Liver (tissue), 9 donors: ENCODE data around the gene ZMYND10. TPM values are rescaled to one million over a fixed set of nuclear protein-coding genes. Genes with fewer than 3 reads are reported as not detected.

Experiments
- DNase-seq: peaks from one replicate; pipeline ENCODE4 v3.0.0-alpha.2; 2017; ENCODE audit warnings: low spot score
- H3K27ac ChIP-seq, 2 donors: one replicate each; pipeline ENCODE4 v1.7.0; 2013; ENCODE audit warnings: inconsistent platforms in 2 of 2, low read length in 2 of 2, control low read depth in 1 of 2, low read depth in 1 of 2, mild to moderate bottlenecking in 1 of 2
- H3K27me3 ChIP-seq, 4 donors: one replicate each; pipeline versions ENCODE4 v1.6.1 to v1.7.0; 2013; ENCODE audit warnings: low read length in 3 of 4, inconsistent platforms in 1 of 4, mild to moderate bottlenecking in 1 of 4, moderate library complexity in 1 of 4; ENCODE audit not compliant: control insufficient read depth in 4 of 4, insufficient read depth in 4 of 4
- H3K36me3 ChIP-seq, 4 donors: one replicate each; pipeline versions ENCODE4 v1.6.1 to v1.7.0; 2013; ENCODE audit warnings: low read length in 3 of 4, mild to moderate bottlenecking in 3 of 4, low read depth in 1 of 4, moderate library complexity in 1 of 4; ENCODE audit not compliant: control insufficient read depth in 4 of 4, insufficient read depth in 3 of 4
- H3K4me1 ChIP-seq, 4 donors: one replicate each; pipeline versions ENCODE4 v1.6.1 to v1.7.0; 2013; ENCODE audit warnings: low read length in 3 of 4, mild to moderate bottlenecking in 3 of 4, moderate library complexity in 1 of 4; ENCODE audit not compliant: control insufficient read depth in 4 of 4, insufficient read depth in 4 of 4
- H3K4me3 ChIP-seq, 3 donors: one replicate each; pipeline versions ENCODE4 v1.6.1 to v1.7.0; 2013; ENCODE audit warnings: low read length in 3 of 3, control low read depth in 1 of 3, low read depth in 1 of 3, mild to moderate bottlenecking in 1 of 3
- H3K9ac ChIP-seq, 2 donors: one replicate each; pipeline ENCODE4 v1.7.0; 2013; ENCODE audit warnings: low read length in 2 of 2, mild to moderate bottlenecking in 2 of 2, moderate library complexity in 2 of 2, control low read depth in 1 of 2, low read depth in 1 of 2
- H3K9me3 ChIP-seq, 4 donors: one replicate each; pipeline versions ENCODE4 v1.6.1 to v1.7.0; 2013; ENCODE audit warnings: low read length in 3 of 4; ENCODE audit not compliant: control insufficient read depth in 4 of 4
- EGR1 ChIP-seq, 2 donors: IDR thresholded peaks; 2 replicates each; pipeline ENCODE4 v1.6.1; 2016 to 2018; ENCODE audit warnings: antibody characterized with exemption in 2 of 2, low read depth in 2 of 2
- FOXA1 ChIP-seq: IDR thresholded peaks from 2 replicates; pipeline ENCODE4 v1.6.1; 2016; ENCODE audit warnings: antibody characterized with exemption
- FOXA2 ChIP-seq: IDR thresholded peaks from 2 replicates; pipeline ENCODE4 v1.6.1; 2016; ENCODE audit warnings: antibody characterized with exemption
- GABPA ChIP-seq, 2 donors: IDR thresholded peaks in 1 of 2; conservative IDR thresholded peaks in 1 of 2; 2 replicates each; pipeline ENCODE4 v1.6.1; 2016; ENCODE audit warnings: antibody characterized with exemption in 2 of 2, mild to moderate bottlenecking in 1 of 2, moderate library complexity in 1 of 2
- HNF4A ChIP-seq, 2 donors: conservative IDR thresholded peaks; 2 replicates each; pipeline ENCODE4 v1.6.1; 2016; ENCODE audit warnings: antibody characterized with exemption in 2 of 2, mild to moderate bottlenecking in 2 of 2
- HNF4G ChIP-seq: IDR thresholded peaks from 2 replicates; pipeline ENCODE4 v1.6.1; 2016; ENCODE audit warnings: antibody characterized with exemption
- JUND ChIP-seq, 2 donors: IDR thresholded peaks; 2 replicates each; pipeline ENCODE4 v1.6.1; 2016; ENCODE audit warnings: antibody characterized with exemption in 2 of 2
- NR2F2 ChIP-seq: IDR thresholded peaks from 2 replicates; pipeline ENCODE4 v1.6.1; 2016; ENCODE audit warnings: antibody characterized with exemption
- RAD21 ChIP-seq, 2 donors: IDR thresholded peaks; 2 replicates each; pipeline ENCODE4 v1.6.1; 2016; ENCODE audit warnings: antibody characterized with exemption in 2 of 2, mild to moderate bottlenecking in 2 of 2
- RXRA ChIP-seq, 2 donors: IDR thresholded peaks; 2 replicates each; pipeline ENCODE4 v1.6.1; 2017 to 2018; ENCODE audit warnings: antibody characterized with exemption in 2 of 2, mild to moderate bottlenecking in 1 of 2
- SP1 ChIP-seq: IDR thresholded peaks from 2 replicates; pipeline ENCODE4 v1.6.1; 2018; ENCODE audit warnings: antibody characterized with exemption, mild to moderate bottlenecking
- TAF1 ChIP-seq: conservative IDR thresholded peaks from 2 replicates; pipeline ENCODE4 v1.6.1; 2016; ENCODE audit warnings: antibody characterized with exemption, mild to moderate bottlenecking
- YY1 ChIP-seq: IDR thresholded peaks from 2 replicates; pipeline ENCODE4 v1.6.1; 2016; ENCODE audit warnings: antibody characterized with exemption, mild to moderate bottlenecking
- WGBS: extraction: QIAGEN DNeasy Blood & Tissue Kit; methylation state at CpG from one replicate; pipeline ENCODE4 v1.1.7; 2013; 5-methylcytosine and 5-hydroxymethylcytosine counted together
- polyA plus RNA-seq, 2 donors: library from polyadenylated mRNA; stranded (reverse) in 1 of 2; unstranded in 1 of 2; fragments of 200-250 nt in 1 of 2; fragments of >200 nt in 1 of 2; fragmentation: Nextera tagmentation in 1 of 2; extraction: Ambion mirVana in 1 of 2; gene quantifications; one replicate each; pipeline versions ENCODE4 v1.2.1 to v1.2.3, GENCODE V29; 2013 to 2015
- total RNA-seq, 2 donors: library from RNA; depleted of rRNA; stranded (reverse); fragments of >200 nt; gene quantifications; one replicate each; pipeline ENCODE4 v1.2.3, GENCODE V29; 2014
- TF ChIP-seq, protein P1 (sequence below): fragments of 150-350 bp; IDR thresholded peaks from 2 replicates; pipeline ENCODE4 v1.5.1; 2017; ENCODE audit warnings: improper control_type of control experiment, low read depth, low read length; ENCODE audit not compliant: missing input control
- TF ChIP-seq, protein P2 (sequence below): IDR thresholded peaks from 2 replicates; pipeline ENCODE4 v1.6.1; 2016; ENCODE audit warnings: antibody characterized with exemption
- TF ChIP-seq, protein P3 (sequence below): IDR thresholded peaks from 2 replicates; pipeline ENCODE4 v1.6.1; 2016; ENCODE audit warnings: antibody characterized with exemption
- TF ChIP-seq, protein P4 (sequence below): IDR thresholded peaks from 2 replicates; pipeline ENCODE4 v1.6.1; 2016; ENCODE audit warnings: antibody characterized with exemption, mild to moderate bottlenecking
- TF ChIP-seq, protein P5 (sequence below): IDR thresholded peaks from 2 replicates; pipeline ENCODE4 v1.6.1; 2016; ENCODE audit warnings: antibody characterized with exemption
- donor health status: healthy.
- donor health status: healthy.
- donor health status: healthy.
- donor health status: healthy.
- donor health status: healthy.

The ZMYND10 gene
- total and polyA plus RNA-seq, 4 donors: 0.09 to 0.75 (median 0.27) TPM

DNA sequence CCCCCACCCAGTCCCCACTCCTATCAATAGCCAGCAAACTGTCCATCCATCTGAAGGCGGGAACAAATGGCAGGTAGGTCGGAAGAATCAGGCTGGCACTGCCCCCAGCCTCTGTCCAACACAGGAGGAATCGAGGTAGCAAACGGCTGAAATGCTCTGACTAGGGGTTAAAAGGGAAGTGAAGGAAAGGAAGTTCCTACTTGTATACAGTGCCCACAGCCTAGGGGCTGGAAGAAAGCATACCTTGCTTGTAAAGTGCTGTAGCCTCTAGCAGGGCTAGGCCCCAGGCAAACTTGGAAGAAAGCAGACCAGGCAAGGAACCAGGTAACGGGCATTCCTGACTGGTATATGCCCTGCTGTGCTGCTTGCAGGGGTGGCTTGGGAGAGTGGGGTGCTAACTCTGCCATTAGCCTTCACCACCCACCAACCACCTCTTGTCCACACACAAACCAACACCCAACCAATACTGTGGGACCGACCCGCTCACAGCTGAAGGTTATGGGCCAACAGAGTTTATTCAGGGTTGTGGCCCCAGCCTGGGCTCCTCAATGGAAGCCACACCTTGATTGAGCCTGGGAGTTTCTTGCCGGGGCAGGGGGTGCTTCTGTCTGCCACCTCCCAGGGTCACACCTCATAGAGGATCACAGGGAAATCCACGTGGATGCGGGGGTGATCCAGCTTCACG lies 19.9 kb downstream of the ZMYND10 start:
- Histone ChIP-seq H3K36me3 (peaks cover 0 to 18% (median 7%) of the 10 kb centered on the region in 4 donors), H3K4me1 (peaks cover 6 to 64% (median 45%) of the 10 kb centered on the region in 4 donors), H3K9me3 (no peaks in the 10 kb centered on the region), H3K27ac (no peak overlapping the region), H3K27me3 (no peaks in the 10 kb centered on the region), H3K9ac (no peak overlapping the region), H3K4me3 (no peak overlapping the region)
- 87% methylated on average over 11 of the region's 11 CpGs for WGBS
- TF ChIP-seq, protein P1, sequence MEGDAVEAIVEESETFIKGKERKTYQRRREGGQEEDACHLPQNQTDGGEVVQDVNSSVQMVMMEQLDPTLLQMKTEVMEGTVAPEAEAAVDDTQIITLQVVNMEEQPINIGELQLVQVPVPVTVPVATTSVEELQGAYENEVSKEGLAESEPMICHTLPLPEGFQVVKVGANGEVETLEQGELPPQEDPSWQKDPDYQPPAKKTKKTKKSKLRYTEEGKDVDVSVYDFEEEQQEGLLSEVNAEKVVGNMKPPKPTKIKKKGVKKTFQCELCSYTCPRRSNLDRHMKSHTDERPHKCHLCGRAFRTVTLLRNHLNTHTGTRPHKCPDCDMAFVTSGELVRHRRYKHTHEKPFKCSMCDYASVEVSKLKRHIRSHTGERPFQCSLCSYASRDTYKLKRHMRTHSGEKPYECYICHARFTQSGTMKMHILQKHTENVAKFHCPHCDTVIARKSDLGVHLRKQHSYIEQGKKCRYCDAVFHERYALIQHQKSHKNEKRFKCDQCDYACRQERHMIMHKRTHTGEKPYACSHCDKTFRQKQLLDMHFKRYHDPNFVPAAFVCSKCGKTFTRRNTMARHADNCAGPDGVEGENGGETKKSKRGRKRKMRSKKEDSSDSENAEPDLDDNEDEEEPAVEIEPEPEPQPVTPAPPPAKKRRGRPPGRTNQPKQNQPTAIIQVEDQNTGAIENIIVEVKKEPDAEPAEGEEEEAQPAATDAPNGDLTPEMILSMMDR: no peak
- no peak for TF ChIP-seq EGR1 (IDR thresholded peaks at IDR 0.05; ENCODE audit: low read depth in 2 of 2)
- no peak for TF ChIP-seq TAF1
- TF ChIP-seq FOXA1: no peak
- TF ChIP-seq, protein P2, sequence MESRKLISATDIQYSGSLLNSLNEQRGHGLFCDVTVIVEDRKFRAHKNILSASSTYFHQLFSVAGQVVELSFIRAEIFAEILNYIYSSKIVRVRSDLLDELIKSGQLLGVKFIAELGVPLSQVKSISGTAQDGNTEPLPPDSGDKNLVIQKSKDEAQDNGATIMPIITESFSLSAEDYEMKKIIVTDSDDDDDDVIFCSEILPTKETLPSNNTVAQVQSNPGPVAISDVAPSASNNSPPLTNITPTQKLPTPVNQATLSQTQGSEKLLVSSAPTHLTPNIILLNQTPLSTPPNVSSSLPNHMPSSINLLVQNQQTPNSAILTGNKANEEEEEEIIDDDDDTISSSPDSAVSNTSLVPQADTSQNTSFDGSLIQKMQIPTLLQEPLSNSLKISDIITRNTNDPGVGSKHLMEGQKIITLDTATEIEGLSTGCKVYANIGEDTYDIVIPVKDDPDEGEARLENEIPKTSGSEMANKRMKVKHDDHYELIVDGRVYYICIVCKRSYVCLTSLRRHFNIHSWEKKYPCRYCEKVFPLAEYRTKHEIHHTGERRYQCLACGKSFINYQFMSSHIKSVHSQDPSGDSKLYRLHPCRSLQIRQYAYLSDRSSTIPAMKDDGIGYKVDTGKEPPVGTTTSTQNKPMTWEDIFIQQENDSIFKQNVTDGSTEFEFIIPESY: no peak
- no peak for TF ChIP-seq NR2F2
- TF ChIP-seq GABPA (IDR thresholded peaks at IDR 0.05 in 1 of 2, conservative IDR thresholded peaks at IDR 0.05 in 1 of 2): no peak
- TF ChIP-seq HNF4A (conservative IDR thresholded peaks at IDR 0.05): no peak
- TF ChIP-seq, protein P3, sequence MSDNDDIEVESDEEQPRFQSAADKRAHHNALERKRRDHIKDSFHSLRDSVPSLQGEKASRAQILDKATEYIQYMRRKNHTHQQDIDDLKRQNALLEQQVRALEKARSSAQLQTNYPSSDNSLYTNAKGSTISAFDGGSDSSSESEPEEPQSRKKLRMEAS: no peak
- no peak for DNase-seq

DNA sequence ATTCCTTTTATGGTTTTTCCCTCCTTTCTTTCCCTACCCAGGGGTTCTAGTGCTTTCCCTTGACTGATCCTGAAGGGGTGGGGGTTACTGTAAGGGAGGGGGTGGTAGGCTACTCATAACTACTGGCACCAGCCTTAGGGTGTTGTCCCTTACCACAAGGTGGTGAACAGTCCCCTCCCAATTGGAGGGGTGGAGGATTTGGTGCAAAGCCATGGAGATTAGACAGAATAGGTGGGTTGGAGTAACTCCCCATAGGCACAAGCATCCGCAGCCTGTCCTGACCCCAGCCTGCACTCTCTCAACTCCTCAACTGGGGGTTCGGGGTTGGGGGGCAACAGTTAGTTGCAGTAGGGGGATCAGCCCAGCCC lies 20.4 kb downstream of the ZMYND10 start:
- TF ChIP-seq, protein P2: no peak
- no peak for TF ChIP-seq RAD21 (IDR thresholded peaks at IDR 0.05)
- no peak for TF ChIP-seq TAF1
- TF ChIP-seq HNF4A (conservative IDR thresholded peaks at IDR 0.05): no peak
- no peak for TF ChIP-seq HNF4G
- TF ChIP-seq, protein P1: no peak
- no peak for TF ChIP-seq GABPA (IDR thresholded peaks at IDR 0.05 in 1 of 2, conservative IDR thresholded peaks at IDR 0.05 in 1 of 2)
- TF ChIP-seq YY1: no peak
- TF ChIP-seq, protein P4, sequence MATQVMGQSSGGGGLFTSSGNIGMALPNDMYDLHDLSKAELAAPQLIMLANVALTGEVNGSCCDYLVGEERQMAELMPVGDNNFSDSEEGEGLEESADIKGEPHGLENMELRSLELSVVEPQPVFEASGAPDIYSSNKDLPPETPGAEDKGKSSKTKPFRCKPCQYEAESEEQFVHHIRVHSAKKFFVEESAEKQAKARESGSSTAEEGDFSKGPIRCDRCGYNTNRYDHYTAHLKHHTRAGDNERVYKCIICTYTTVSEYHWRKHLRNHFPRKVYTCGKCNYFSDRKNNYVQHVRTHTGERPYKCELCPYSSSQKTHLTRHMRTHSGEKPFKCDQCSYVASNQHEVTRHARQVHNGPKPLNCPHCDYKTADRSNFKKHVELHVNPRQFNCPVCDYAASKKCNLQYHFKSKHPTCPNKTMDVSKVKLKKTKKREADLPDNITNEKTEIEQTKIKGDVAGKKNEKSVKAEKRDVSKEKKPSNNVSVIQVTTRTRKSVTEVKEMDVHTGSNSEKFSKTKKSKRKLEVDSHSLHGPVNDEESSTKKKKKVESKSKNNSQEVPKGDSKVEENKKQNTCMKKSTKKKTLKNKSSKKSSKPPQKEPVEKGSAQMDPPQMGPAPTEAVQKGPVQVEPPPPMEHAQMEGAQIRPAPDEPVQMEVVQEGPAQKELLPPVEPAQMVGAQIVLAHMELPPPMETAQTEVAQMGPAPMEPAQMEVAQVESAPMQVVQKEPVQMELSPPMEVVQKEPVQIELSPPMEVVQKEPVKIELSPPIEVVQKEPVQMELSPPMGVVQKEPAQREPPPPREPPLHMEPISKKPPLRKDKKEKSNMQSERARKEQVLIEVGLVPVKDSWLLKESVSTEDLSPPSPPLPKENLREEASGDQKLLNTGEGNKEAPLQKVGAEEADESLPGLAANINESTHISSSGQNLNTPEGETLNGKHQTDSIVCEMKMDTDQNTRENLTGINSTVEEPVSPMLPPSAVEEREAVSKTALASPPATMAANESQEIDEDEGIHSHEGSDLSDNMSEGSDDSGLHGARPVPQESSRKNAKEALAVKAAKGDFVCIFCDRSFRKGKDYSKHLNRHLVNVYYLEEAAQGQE: no peak
- TF ChIP-seq NR2F2: no peak
- no peak for TF ChIP-seq FOXA2
- no peak for TF ChIP-seq SP1
- TF ChIP-seq JUND (IDR thresholded peaks at IDR 0.05): no peak
- TF ChIP-seq FOXA1: no peak
- TF ChIP-seq, protein P5, sequence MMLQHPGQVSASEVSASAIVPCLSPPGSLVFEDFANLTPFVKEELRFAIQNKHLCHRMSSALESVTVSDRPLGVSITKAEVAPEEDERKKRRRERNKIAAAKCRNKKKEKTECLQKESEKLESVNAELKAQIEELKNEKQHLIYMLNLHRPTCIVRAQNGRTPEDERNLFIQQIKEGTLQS: no peak
- TF ChIP-seq EGR1 (IDR thresholded peaks at IDR 0.05; ENCODE audit: low read depth in 2 of 2): no peak
- TF ChIP-seq RXRA (IDR thresholded peaks at IDR 0.05): no peak
- TF ChIP-seq, protein P3: no peak
- Histone ChIP-seq H3K27me3 (no peaks in the 10 kb centered on the region), H3K4me1 (peaks cover 8 to 69% (median 50%) of the 10 kb centered on the region in 4 donors), H3K4me3 (no peak overlapping the region), H3K9ac (no peak overlapping the region), H3K36me3 (peaks cover 0 to 13% (median 4%) of the 10 kb centered on the region in 4 donors), H3K9me3 (no peaks in the 10 kb centered on the region), H3K27ac (no peak overlapping the region)
- 78% methylated on average over 2 of the region's 2 CpGs for WGBS
- no peak for DNase-seq
